Effector CD8-positive, alpha-beta T cell (primary cell): ENCODE data around the gene NPTN.

ENCODE experiments used
- DNase-seq: peaks from one replicate; lab custom pipeline; 2025; lab: John Stamatoyannopoulos, UW

The NPTN gene

DNA sequence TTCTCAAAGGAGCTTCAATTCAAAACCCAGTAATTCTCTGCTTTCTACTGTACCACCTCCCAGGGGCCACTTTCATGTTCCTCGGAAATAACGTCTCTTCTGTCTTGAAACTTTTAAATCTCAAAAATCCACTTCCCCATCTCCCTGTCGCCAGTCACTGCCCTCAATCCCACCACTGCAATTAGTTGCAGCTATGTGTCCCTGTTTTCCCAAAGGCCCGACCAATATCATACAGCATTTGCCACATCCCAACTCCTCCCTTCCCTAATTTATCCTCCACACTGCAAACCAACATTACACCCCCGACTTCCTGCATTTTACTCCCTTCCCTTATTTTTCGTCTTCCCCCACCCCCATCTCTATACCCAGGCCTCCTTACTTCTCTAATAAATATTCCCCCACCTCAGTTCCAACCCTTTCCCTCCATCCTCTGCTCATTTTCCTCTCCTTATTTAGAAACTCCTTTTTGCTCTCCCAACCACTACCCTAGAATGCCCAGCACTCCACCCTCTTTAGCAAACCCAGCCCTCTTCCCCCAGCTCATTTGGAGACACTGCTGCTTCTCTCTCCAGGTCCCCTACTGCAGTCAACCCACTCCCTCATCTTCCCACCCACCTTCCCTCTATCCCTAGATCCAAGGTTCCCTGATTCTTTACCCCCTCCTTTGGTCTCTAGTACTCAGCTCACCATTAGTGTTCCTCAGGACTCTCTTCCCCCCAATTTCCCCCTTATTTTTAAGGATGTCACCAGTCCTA is 1.1 kb downstream of the NPTN start:
- no peak for DNase-seq

GRCh38 chr15:73630921-73631362 is 2.2 kb downstream of the NPTN start:
- DNase-seq = no peak

GRCh38 chr15:73629798-73630429 is 3.3 kb downstream of the NPTN start:
- DNase-seq = no peak

- DNase-seq = no peak
Observed at GRCh38 chr15:73628976-73629797, 4.0 kb downstream of the NPTN start.

DNA sequence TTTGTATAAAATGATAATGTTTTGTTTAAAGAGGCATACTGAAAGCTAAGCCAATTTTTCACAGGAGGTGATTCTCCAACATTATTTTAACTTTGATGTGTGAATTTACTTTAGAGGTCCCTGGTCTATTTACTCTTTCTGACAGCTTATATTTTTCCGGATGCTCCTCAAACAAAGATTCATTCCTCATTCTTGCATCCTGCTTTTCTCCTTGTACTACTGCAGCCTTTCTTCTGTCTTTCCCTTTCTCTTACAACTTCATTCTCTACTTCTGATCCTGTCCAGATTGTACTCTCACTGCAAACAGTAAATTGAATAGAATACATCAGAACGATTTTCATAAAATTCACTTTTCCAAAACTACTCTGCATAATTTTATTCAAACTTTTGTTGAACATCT is 5.1 kb downstream of the NPTN start:
- no peak for DNase-seq

DNA sequence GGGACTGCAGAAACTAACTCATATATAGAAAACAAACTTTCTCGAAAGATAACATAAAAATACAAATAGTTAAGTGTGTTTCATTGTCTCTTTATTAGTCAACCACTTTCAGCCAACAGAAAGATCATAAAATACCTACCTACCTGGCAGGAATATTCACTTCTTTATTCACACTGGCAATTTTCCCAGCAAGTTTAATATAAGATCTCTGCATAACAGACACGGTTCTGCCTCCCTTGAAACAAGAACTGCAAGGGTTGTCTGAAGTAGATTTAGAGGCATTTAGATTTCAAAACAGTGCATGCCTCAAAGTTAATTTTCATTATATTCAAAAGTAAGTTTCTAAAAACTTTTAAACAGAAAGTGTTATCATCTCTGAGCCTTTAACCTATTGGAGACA is 7.1 kb downstream of the NPTN start:
- DNase-seq = no peak

DNA sequence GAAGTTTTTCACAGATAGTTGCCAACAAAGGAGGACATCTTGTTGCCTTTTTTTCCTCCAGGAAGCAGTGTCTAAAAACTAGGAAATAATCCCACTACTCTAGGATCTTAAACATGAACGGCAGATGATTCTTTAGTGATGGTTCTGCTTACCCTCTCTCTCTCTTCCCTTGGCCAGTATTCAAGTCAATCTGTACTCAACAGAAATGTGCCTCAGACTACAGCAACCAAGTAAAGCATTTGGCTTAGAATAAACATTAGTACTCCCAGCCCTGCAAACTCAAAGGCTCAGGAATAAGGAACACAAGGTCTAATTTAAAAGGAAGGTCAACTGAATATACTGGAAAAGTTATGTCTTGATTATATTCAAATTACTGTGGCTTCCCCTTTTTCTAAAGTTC is 8.7 kb downstream of the NPTN start:
- DNase-seq = no peak

GRCh38 chr15:73621286-73621826 is 11.8 kb downstream of the NPTN start:
- DNase-seq = no peak

DNA sequence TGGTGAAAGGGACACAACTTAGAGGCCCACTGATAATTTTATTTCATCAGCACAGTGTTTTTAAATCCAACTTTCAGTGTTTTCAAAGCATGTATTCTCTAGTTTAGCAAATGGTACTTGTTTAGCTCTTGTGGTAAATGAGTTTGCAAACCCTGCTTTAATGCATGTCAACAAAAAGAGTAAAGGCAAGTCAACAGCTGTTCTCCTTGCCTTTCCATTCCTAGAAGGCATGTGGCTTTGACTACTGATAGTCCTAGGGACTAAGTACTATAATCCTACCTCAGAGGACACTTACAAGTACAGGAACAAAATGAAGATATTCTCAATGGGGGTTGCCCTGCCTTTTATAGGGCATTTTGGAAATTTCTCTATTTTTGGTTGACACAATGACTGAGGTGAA is 13.1 kb downstream of the NPTN start:
- no peak for DNase-seq

DNA sequence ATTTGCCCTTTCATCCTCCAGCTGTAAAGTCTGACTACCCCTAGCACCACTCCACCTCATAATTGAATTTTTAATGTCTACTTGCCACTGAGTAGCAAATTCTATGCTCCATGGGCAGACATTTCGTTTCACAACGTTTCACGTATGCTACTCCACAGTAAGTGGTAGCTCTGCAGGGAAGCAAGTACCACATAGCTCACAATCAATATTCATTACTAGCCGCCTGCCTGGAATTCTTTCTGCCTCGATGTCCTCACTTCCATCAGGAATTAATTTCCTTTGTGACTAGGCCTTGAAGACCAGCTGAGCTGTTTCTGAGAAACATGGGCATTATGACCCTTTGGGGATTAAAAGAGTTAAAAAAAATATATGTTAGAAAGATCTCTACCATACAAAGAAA is 15.3 kb downstream of the NPTN start:
- no peak for DNase-seq

DNA sequence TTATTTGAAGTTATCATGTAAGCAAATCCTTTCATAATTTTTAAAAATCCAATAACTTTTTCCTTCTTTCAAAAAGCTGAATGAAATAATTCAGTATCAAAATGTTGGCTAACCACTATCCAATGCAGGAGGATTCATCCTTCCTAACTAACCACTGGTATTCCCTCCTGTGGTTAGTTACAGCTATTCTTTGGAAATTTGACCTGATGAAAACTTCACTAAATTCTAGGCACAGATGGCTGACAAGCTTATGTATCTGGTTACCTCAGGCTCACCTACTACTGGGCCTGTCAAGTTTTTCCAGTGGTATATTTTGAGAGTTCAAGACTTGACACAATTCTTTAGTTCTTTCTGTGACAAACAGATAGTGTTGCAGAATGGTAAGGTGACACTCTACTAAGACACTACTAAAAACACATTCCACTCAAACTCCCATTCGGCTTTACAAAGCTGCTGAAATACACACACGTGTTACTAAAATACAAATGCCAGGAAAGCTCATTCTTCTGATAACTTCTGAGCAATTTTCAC is 15.8 kb downstream of the NPTN start:
- DNase-seq = no peak

DNA sequence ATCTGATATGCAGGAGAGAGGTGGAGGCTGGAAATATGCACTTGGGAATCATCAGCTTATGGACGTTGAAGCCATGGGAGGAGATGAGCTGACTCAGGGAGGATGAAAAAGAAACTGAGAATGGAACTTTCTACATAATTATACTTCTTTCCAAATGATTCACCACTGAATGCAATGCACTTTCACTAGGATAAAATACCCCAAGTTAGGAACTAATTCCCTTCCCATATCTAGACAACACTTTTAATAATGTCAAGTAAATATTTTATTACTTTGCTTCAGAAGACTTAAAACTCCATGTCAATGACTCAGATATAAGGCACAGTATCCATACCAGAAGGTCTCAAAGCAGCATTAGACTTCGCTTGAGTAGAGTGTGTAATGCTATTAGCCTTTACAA is 24.2 kb downstream of the NPTN start:
- no peak for DNase-seq

DNA sequence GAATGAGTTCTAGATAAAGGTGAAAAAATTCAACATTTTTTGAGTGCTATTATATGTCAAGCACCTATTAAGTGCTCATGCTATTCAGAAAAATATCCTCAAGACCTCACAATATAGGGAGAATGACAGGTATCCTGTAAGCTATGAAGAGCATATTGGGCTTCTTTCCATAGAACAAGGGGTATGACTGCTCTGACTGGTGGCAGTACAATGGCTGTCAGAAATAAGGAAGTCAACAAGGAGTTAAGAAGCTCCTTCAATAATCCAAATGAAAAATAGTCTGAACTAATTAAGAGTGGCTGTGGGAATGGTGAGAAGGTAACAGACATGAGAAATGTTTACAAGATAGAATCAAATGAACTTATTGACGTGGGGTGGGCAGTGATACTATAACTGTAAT is 24.7 kb downstream of the NPTN start:
- DNase-seq = no peak

- DNase-seq = no peak
Observed at GRCh38 chr15:73607843-73608242, 25.3 kb downstream of the NPTN start.

DNA sequence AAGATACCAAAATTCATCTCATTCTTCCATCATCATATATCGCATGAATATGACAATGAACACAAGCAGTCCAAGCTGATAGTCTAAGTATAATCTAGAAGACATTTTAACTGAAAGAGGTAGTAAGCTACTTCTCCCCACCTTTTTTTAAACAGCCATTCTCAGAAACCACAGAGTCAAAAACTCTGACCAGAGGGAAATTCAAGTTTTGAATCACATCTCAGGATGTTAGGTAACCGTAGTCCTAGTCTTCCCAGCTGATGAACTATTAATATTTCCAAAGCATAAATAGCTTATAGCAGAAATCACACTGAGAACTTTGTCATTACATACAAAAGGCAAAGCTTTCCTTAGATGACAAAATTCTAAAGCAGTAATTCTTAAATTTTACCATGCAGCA is 25.8 kb downstream of the NPTN start:
- no peak for DNase-seq

GRCh38 chr15:73605759-73606436 is 27.3 kb downstream of the NPTN start:
- no peak for DNase-seq

DNA sequence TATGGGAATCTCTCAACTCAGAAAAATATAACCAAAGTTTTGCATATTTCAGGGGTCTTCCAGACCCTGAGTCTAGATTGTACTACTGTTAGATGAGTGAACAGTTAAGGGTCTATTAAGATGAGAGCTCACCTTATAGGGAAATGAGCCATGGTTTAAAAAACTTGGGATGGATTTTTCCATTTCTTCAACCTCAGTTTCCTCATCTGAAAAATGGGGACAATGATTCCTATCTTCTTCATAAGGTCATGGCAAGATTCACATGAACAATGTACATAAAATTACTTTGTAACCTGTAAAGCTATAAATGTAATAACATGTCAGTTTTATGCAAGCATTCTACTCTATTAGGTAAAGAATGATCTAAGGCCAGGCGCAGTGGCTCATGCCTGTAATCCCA is 28.7 kb downstream of the NPTN start:
- DNase-seq = no peak

DNA sequence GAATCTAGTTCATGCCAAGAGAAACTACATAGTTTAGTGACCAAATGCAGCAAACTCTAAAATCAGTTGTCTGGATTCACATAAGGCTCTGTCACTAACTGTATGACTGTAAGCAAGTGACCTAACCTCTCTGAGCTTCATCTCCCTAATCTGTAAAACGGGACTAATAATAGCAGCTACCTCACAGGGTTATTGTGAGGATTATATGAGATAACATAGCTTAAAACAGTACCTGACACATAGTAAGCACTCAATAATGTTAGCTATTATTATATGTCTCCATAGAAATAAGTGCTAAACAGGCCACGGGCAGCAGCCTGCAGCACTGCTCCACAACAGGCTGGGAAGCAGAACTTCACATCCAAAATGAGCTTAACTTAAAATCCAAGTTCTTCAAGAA is 30.2 kb downstream of the NPTN start:
- no peak for DNase-seq

- no peak for DNase-seq
Observed at GRCh38 chr15:73602446-73602843, 30.7 kb downstream of the NPTN start.

- no peak for DNase-seq
Observed at GRCh38 chr15:73601451-73602445, 31.4 kb downstream of the NPTN start.
